AG09319 (cell line): ENCODE results near the gene BTG4.

Experiments
- DNase-seq: peaks from one replicate; pipeline ENCODE4 v3.0.0-alpha.2; 2010; ENCODE audit warnings: low read depth; ENCODE audit errors: extremely low read depth
- CTCF ChIP-seq: IDR thresholded peaks from 2 replicates; pipeline ENCODE4 v1.5.1; 2011; ENCODE audit warnings: low read depth, mild to moderate bottlenecking, inconsistent platforms, low read length, moderate library complexity

BTG4 gene

GRCh38 chr11:111555255-111555654, 43.1 kb upstream of the BTG4 start:
- TF ChIP-seq CTCF = no peak
- no peak for DNase-seq

DNA sequence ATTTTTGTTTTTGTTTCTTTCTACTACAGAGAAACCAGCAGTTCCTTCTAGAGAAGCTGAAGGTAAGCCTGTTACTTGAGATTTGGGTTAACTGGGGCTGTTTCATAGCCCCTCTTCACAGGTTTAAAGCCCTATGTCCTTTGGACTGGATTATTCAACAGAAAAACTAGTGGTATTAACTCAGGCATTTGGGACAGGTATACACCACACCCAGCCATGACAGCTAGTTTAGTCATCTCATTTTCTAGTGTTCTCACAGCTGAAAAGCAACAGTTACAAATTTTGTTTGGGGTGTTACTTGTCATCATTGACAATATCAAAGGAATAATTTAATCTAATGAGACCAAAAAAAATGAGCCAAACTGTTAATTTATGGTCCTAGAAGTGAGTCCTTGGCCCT, 42.3 kb upstream of the BTG4 start:
- no peak for DNase-seq
- TF ChIP-seq CTCF = no peak

- DNase-seq = no peak
- no peak for TF ChIP-seq CTCF
These were observed 38.1 kb upstream of the BTG4 start for GRCh38 chr11:111550258-111550657.

DNA sequence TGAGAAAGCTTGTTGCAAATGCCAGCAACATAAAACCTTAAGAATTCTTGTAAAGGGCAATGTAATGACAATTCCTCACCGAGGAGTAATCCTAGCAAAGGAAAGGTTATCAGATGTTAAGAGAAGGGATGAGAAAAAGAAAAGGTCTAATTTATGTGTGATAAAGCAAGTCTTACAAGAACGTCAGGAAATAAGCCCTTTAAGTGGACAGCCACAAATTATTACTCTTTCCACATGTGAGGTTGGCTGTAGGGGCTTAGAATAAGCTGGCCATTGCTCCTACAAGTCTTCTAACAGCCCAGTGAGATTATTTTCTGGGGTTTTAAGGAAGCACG, 37.6 kb upstream of the BTG4 start:
- DNase-seq = no peak
- no peak for TF ChIP-seq CTCF

DNA sequence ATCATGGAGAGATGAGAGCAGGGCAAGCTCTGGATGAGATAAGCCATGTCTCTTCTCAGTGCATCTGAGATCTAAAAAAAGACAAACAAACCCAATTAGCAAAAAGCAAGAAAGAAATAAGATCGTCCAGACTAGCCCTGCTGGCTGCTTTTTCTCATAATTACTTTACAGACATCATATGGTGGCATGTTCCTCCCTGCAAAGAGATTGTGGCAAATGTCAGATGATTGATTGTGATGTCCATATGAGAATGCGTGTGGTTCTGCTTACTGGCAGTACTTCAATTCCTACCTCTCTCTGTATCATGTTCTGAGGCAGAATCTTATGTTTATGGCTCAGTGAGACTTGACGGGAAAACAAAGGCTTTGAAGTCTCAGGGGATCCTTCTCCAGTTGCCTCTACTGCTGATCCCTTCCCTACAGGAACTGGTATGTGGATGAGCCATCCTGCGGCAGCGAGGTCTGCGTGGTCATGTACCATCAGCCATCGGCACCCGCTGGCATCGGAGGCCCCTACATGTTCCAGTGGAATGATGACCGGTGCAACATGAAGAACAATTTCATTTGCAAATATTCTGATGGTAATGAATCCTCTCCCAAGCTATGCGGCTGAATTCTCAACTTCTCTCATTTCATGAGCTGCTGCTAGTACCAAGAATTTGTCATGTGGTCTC, 37.1 kb upstream of the BTG4 start:
- TF ChIP-seq CTCF = no peak
- DNase-seq = no peak

DNA sequence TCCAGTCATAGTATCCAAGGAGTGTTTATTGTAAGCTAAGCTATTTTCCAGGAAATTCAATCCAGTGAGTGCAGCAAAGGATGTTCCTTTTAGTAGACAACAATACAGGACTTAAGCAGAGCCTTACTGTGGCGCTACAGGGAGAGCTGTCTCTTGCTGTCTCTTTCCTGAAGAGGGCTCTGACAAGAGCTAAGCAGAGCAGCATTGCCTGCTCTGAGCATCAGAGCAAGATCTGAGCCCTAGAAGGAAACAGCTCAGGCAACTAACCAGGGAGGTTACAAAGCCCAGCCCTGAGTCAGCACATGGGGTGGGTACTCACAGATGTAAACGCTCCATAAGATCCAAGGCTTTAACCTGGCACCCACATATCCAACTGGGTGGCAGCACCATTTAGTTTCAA, 36.3 kb upstream of the BTG4 start:
- DNase-seq = no peak

More for the DNA sequence above, 36.3 kb upstream of the BTG4 start:
- no peak for TF ChIP-seq CTCF
